Dermis blood vessel endothelial cell (primary cell): ENCODE measurements around the gene PRKCH. TPM values are rescaled to one million over a fixed set of nuclear protein-coding genes. Genes with fewer than 3 reads are reported as not detected.
A peak's percentile ranks its signal among the peaks of the same experiment; 100 is the strongest.

Experiments
- DNase-seq: peaks from one replicate; pipeline ENCODE4 v3.0.0; 2010
- total RNA-seq: library from RNA; depleted of rRNA; stranded (reverse); fragments of >200 nt; gene quantifications from 2 replicates; pipeline ENCODE4 v1.2.3, GENCODE V29; 2014

PRKCH gene
- total RNA-seq, 1 donor from 2014 or later, result 327 TPM

DNA sequence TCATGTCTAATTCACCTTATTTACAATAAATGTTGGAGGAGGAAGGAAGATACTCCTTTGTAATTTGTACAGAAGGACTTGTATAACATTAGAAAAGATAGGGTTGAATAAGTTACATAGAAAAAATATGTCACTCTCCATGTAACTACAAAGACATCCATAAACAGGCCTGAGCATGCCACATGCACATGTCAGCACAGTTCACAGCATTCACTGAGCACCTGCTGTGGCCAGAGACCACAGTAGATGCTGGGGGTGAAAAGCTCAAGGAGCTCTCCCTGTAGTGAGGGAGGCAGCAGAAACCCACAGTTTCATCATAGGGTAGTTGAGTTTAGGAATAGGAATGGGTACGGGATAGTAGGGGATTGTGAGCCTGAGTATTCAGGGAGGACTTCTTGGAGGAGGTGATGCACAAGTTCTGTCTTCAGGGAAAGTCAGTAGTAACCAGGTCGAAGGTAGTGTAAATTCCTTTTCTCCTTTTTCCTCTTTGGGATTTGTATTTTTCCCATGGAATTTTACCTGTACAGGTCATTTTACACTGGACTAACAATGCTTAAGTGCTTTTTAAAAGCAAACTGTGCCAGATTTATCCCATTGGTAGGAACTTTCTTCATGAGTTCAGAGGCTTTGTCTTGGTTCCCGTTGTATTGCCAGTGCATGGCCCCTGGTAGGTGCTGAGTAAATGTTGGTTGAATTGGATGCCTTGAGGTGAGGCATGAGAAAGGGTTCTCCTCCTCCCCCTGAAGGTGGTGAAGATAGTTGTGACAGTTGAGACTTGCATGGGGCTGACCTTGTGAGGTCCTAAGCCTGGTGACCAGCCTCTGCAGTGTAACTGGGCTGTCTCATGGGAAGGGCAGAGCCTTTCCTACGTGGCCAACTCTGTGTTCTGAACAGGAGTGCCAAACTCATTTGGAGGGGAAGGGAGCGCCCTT is 20.2 kb downstream of the PRKCH start:
- DNase-seq, result no peak

- DNase-seq, result peak; percentile 67
Observed at GRCh38 chr14:61342486-61342885, 21.1 kb downstream of the PRKCH start.

DNA sequence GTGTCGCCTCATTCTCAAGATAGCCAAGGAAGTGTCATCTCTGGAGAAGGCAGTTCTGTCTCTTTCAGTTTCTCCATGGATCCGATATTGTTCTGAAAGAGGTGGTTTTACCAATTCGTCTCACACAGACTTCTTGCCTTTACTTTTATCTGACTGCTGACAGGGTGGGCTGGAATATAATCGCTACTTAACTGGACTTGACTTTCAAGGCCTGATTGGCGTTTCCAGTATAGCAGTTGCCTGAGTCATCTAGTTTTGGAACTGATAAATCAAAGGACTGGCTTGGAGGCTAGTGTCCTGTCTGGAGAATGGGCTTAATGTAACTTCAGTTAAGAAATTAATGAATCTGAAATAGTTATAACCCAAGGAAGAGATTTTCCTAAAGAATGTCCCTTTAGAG is 21.6 kb downstream of the PRKCH start:
- DNase-seq, result peak; percentile 67

- DNase-seq, result no peak
Observed at GRCh38 chr14:61343471-61343870, 22.1 kb downstream of the PRKCH start.

GRCh38 chr14:61343991-61344405 is 22.6 kb downstream of the PRKCH start:
- DNase-seq, result peak; percentile 73

- DNase-seq, result no peak
Observed at GRCh38 chr14:61344437-61345150, 23.2 kb downstream of the PRKCH start.

- no peak for DNase-seq
Observed at GRCh38 chr14:61345151-61345482, 23.7 kb downstream of the PRKCH start.

DNA sequence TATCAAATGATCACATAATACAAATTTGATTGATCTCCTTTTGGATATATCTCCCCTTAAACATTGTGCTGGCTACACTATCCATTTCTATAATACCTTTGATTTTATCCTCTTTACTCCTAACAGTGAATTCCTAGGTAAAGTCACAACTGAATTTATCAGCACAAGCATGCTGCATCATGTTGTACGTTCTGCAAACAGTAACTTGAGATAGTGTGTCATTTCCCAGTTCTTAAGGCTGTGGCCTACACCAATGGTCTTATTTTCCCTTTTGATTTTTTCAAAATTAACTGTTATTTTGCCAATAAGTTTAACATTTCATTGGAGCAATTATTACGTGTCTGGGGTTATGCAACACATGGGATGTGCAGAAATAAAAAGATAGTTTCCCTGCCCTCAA is 24.8 kb downstream of the PRKCH start:
- no peak for DNase-seq

DNA sequence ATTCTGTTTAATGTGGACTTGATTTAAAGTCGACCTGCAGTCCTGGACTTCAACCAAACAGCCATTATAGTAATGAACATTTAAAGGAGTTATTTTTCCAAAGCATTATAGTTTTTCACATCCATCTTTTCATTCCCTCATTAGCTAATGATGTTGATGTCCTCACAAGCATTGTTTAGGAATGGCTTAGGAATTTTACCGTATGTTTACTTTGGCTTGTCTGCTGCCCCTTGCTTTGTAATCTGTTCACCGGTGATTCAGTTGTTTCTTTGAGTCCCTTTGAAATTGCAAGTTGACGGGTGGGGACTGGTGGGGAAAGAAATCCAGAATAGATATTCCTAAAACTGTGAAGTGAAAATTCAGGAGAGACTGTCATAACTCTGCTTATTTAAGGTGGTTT is 25.4 kb downstream of the PRKCH start:
- peak; percentile 89 for DNase-seq

- DNase-seq, result no peak
Observed at GRCh38 chr14:61347826-61348443, 26.6 kb downstream of the PRKCH start.

DNA sequence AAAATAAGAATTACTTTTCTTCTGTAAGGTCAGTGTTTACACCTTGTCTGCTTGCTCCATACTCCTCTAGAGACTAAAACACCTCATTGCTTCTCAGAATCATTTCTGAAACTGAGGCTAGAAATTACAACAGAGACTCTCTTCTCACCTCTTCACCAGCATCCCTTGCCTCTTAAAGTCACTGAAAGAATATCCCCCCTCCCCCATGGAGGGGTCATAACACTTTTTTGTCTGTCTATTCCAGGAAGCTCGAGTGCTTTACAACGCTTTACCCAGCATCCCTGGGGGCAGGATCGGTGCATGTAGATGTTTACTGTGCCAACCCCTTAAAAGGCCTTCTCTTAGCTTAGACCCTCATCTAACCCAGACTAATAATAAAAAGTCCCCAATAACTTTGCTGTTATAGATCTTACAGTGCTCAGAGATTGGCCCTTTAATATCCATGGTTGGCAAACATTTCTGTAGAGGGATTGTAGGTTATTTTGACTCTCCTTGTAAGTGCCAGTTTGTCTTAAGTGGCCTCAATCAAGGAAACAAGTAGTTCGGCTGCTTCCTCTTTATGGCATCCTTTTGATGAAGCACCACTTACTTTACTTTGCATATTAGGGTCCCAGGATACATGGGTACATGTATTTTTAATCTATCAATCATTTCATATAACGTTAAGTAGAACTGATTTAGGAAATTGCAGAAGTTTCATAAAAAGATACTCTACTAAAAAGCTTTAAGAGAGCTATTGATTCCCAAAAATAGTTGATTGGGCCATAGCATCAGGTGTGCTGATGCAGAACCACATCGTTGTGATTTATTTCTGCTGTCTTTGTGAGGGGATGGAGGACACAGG is 29.3 kb downstream of the PRKCH start:
- no peak for DNase-seq

GRCh38 chr14:61351477-61351876 is 30.1 kb downstream of the PRKCH start:
- no peak for DNase-seq

- peak; percentile 100 for DNase-seq
Observed at GRCh38 chr14:61355892-61356325, 34.5 kb downstream of the PRKCH start.

DNA sequence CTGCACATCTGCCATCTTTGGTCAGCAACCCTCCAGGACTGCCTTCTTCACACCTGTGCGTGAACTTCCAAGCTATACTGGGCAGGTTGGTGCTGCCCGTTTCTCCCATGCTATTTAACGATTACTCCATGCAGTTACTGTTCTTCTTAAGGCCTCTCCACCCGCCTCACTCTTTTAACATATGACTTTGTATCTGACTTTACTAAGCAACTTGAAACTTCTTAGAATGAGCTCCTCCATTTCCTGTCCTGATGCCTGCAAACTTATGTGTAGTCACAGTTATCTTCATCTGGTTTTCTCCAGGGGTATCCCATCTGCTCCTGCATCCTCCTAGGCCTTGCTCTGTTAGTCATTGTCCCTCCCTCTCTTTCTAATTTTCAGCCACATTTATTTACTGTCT is 35.7 kb downstream of the PRKCH start:
- no peak for DNase-seq

DNA sequence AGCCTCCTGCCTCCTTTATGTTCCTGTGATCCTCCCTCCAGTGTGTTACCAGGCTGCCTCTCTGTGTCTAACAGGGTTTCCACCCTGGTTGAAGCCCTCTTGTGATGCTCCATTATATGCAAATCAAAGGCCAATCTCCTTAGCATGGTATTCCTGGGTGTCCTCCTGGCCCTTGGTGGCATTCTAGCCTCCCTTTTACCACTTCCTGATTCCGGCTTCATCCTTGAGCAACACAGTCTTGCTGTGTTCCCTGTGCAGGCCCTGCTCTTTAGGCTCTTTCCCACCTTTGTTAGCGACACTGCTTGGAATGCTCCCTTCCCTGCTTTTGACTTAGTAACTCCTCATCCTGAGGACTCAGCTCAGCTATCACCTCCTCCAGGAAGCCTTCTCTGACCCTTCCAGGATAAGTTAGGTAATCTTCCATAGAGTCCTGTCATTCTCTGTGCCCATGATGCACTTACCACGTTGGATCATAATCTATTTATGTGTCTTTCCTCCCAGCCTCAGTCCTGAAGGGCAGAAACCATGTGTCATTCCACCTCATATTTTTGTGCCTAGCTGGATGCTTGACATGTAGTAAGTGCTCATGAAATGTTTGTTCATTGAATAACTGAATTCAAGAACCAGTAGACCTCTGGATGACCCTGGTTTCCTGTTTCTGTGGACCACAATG is 37.3 kb downstream of the PRKCH start:
- DNase-seq, result no peak

GRCh38 chr14:61360796-61361525 is 39.6 kb downstream of the PRKCH start:
- no peak for DNase-seq

- DNase-seq, result peak; percentile 48
Observed at GRCh38 chr14:61362072-61362750, 40.8 kb downstream of the PRKCH start.

GRCh38 chr14:61364243-61364642 is 42.9 kb downstream of the PRKCH start:
- no peak for DNase-seq

GRCh38 chr14:61365667-61366212 is 44.4 kb downstream of the PRKCH start:
- peak; percentile 80 for DNase-seq

DNA sequence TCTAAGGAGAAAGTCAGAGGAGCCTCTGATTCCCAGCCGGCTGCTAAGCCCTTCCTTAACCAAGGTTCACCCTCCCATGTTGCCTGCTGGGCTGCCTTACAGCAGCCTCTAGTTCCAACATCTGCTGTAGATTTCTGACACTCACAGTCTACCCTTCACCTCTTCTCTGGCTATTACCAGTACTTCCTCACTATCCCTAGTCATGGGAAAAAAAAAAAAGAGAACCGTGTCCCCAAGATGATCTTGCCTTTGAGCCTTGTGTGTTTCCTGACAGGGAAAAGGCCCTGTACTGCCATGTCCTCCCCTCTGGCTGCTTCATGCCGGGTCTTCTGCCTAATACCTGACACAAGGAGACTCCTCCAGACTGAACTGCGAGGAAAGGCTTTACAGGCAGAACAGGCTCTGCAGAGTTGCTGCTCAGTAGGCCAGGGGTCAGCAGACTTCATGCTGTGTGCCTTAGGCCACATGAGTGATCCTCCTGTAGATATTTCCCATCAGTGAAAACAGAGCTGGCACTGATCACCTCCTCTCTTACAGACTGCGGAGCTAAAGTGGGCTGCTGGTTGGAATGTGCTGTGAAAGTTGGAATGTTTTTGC is 46.8 kb downstream of the PRKCH start:
- DNase-seq, result no peak
